Colonic mucosa (tissue), 4 donors: ENCODE data around the gene ZBTB20. TPM values are rescaled to one million over a fixed set of nuclear protein-coding genes. Genes with fewer than 3 reads are reported as not detected.

Experiments
- DNase-seq: peaks from one replicate; pipeline ENCODE4 v3.0.0-alpha.2; 2020
- H3K27ac ChIP-seq: fragments of 200-600 bp; one replicate; pipeline ENCODE4 v1.8.0; 2021
- H3K27me3 ChIP-seq: fragments of 200-600 bp; one replicate; pipeline ENCODE4 v1.8.0; 2021
- H3K36me3 ChIP-seq: fragments of 200-600 bp; one replicate; pipeline ENCODE4 v1.8.0; 2021
- H3K4me1 ChIP-seq: fragments of 200-600 bp; one replicate; pipeline ENCODE4 v1.8.0; 2021; ENCODE audit warnings: mild to moderate bottlenecking
- H3K4me3 ChIP-seq: fragments of 200-600 bp; one replicate; pipeline ENCODE4 v1.8.0; 2021
- H3K9ac ChIP-seq, 2 donors: one replicate each; pipeline ENCODE4 v1.7.0; 2013; ENCODE audit warnings: control low read depth in 2 of 2, low read depth in 2 of 2, low read length in 2 of 2
- H3K9me3 ChIP-seq: fragments of 200-600 bp; one replicate; pipeline ENCODE4 v1.8.0; 2021
- CTCF ChIP-seq: fragments of 200-600 bp; IDR thresholded peaks from one replicate; pipeline ENCODE4 v1.8.0; 2022; ENCODE audit warnings: antibody characterized with exemption, mild to moderate bottlenecking
- intact Hi-C: fragments of 100-400 bp; cut with DNase I; formaldehyde crosslinking; loops from one replicate; pipeline ENCODE4 v1.14.1; 2022
- total RNA-seq, 2 donors: library from RNA; stranded (reverse); fragmentation: NEBNext Ultra II Directional in 1 of 2; extraction: Animal tissue kit (Norgen Biotek cat#: 25700) in 1 of 2; gene quantifications; one replicate each; pipeline ENCODE4 v1.2.1, GENCODE V29; 2021
- donor health status: healthy.
- donor health status: DM: no; HTN: no; CAD: no.
- donor health status: DM: no; HTN: no; CAD: no.

Gene ZBTB20
- total RNA-seq, 2 donors from 2014 or later: 12.7 to 21.2 TPM

GRCh38 chr3:115139072-115139471, 8.0 kb downstream of the ZBTB20 start:
- Histone ChIP-seq H3K4me1 (no peaks in the 10 kb centered on the region), H3K36me3 (no peaks in the 10 kb centered on the region), H3K9ac (no peak overlapping the region), H3K9me3 (no peaks in the 10 kb centered on the region), H3K4me3 (no peak overlapping the region), H3K27me3 (no peaks in the 10 kb centered on the region), H3K27ac (no peak overlapping the region)
- intact Hi-C loops: no loop called here
- no peak for DNase-seq
- TF ChIP-seq CTCF: no peak

GRCh38 chr3:115134648-115135347, 12.3 kb downstream of the ZBTB20 start:
- no peak overlapping the region for H3K27ac ChIP-seq
- H3K27me3 ChIP-seq: no peaks in the 10 kb centered on the region

GRCh38 chr3:115127208-115127607, 19.9 kb downstream of the ZBTB20 start:
- no peak for TF ChIP-seq CTCF
- no peak overlapping the region for H3K27ac ChIP-seq
- H3K4me1 ChIP-seq: no peaks in the 10 kb centered on the region
- H3K9ac ChIP-seq: no peak overlapping the region
- peaks cover 3% of the 10 kb centered on the region for H3K9me3 ChIP-seq
- DNase-seq: no peak
- no peaks in the 10 kb centered on the region for H3K36me3 ChIP-seq
- intact Hi-C loops: no loop called here
- no peaks in the 10 kb centered on the region for H3K27me3 ChIP-seq
- H3K4me3 ChIP-seq: no peak overlapping the region

More at GRCh38 chr3:115134648-115135347, 12.3 kb downstream of the ZBTB20 start:
- intact Hi-C loops: no loop called here
- Histone ChIP-seq H3K36me3 (no peaks in the 10 kb centered on the region), H3K4me3 (no peak overlapping the region), H3K9ac (no peak overlapping the region), H3K9me3 (no peaks in the 10 kb centered on the region), H3K4me1 (no peaks in the 10 kb centered on the region)
- no peak for TF ChIP-seq CTCF
- DNase-seq: no peak

GRCh38 chr3:115120597-115120996, 26.5 kb downstream of the ZBTB20 start:
- TF ChIP-seq CTCF: no peak
- H3K27me3 ChIP-seq: no peaks in the 10 kb centered on the region
- no peaks in the 10 kb centered on the region for H3K4me1 ChIP-seq
- no peaks in the 10 kb centered on the region for H3K36me3 ChIP-seq
- intact Hi-C loops: no loop called here
- H3K9ac ChIP-seq: no peak overlapping the region
- H3K4me3 ChIP-seq: no peak overlapping the region
- no peak for DNase-seq
- no peak overlapping the region for H3K27ac ChIP-seq
- no peaks in the 10 kb centered on the region for H3K9me3 ChIP-seq

- no peaks in the 10 kb centered on the region for H3K9me3 ChIP-seq
- no peaks in the 10 kb centered on the region for H3K36me3 ChIP-seq
- H3K27ac ChIP-seq: no peak overlapping the region
- TF ChIP-seq CTCF: no peak
- no peaks in the 10 kb centered on the region for H3K4me1 ChIP-seq
- no peak overlapping the region for H3K4me3 ChIP-seq
- intact Hi-C loops: no loop called here
- no peak for DNase-seq
- H3K9ac ChIP-seq: no peak overlapping the region
- H3K27me3 ChIP-seq: no peaks in the 10 kb centered on the region
These were observed 33.7 kb downstream of the ZBTB20 start for GRCh38 chr3:115113367-115113766.
